Suprapubic skin (tissue), 4 donors: ENCODE data around the gene SDC4. TPM values are rescaled to one million over a fixed set of nuclear protein-coding genes. Genes with fewer than 3 reads are reported as not detected.

ENCODE experiments used
- DNase-seq, 2 donors: peaks; one replicate each; pipeline ENCODE4 v3.0.0-alpha.2; 2019; ENCODE audit warnings: low spot score in 2 of 2
- H3K27ac ChIP-seq: fragments of 200-600 bp; sonication (generic); one replicate; pipeline ENCODE4 v1.5.1; 2019
- H3K27me3 ChIP-seq: fragments of 200-600 bp; sonication (generic); one replicate; pipeline ENCODE4 v1.5.1; 2019
- H3K36me3 ChIP-seq: fragments of 200-600 bp; sonication (generic); one replicate; pipeline ENCODE4 v1.5.1; 2019
- H3K4me1 ChIP-seq: fragments of 200-600 bp; sonication (generic); one replicate; pipeline ENCODE4 v1.5.1; 2019
- H3K4me3 ChIP-seq: fragments of 200-600 bp; sonication (generic); one replicate; pipeline ENCODE4 v1.5.1; 2019; ENCODE audit warnings: mild to moderate bottlenecking
- H3K9me3 ChIP-seq: fragments of 200-600 bp; sonication (generic); one replicate; pipeline ENCODE4 v1.5.1; 2019
- EP300 ChIP-seq: sonication (generic); formaldehyde crosslinking; IDR thresholded peaks from one replicate; pipeline ENCODE4 v1.6.1; 2017; ENCODE audit warnings: antibody characterized with exemption
- POLR2A ChIP-seq, 2 donors: fragments of 450-650 bp; IDR thresholded peaks; one replicate each; pipeline ENCODE4 v1.6.1; 2017; ENCODE audit warnings: antibody characterized with exemption in 2 of 2, mild to moderate bottlenecking in 2 of 2, moderate library complexity in 2 of 2
- POLR2AphosphoS5 ChIP-seq, 3 donors: sonication (generic); formaldehyde crosslinking; IDR thresholded peaks; one replicate each; pipeline ENCODE4 v1.6.1; 2017; ENCODE audit warnings: antibody characterized with exemption in 3 of 3
- WGBS: methylation state at CpG from one replicate; pipeline ENCODE4 v1.1.5; 2018; 5-methylcytosine and 5-hydroxymethylcytosine counted together
- total RNA-seq, 4 donors: library from RNA; depleted of rRNA; stranded (reverse); fragments of >200 nt; gene quantifications; one replicate each; pipeline ENCODE4 v1.1.0, GENCODE V29; 2016
- TF ChIP-seq, protein P1 (sequence below), 2 donors: fragments of 200-600 bp in 1 of 2; fragments of 450-650 bp in 1 of 2; sonication (generic) in 1 of 2; IDR thresholded peaks; one replicate each; pipeline ENCODE4 v1.5.1; 2016 to 2019; ENCODE audit warnings: antibody characterized with exemption in 2 of 2, mild to moderate bottlenecking in 1 of 2, moderate library complexity in 1 of 2

SDC4 gene
- total RNA-seq, 4 donors from 2014 or later: 156 to 255 (median 216) TPM

GRCh38 chr20:45320948-45321595, 27.2 kb downstream of the SDC4 start:
- Histone ChIP-seq H3K4me3 (no peak overlapping the region), H3K9me3 (no peaks in the 10 kb centered on the region), H3K36me3 (peaks cover 16% of the 10 kb centered on the region), H3K27ac (no peak overlapping the region), H3K27me3 (peaks cover 18% of the 10 kb centered on the region), H3K4me1 (peaks cover 5% of the 10 kb centered on the region)
- DNase-seq: no peak
- no peak for TF ChIP-seq EP300
- TF ChIP-seq, protein P1, sequence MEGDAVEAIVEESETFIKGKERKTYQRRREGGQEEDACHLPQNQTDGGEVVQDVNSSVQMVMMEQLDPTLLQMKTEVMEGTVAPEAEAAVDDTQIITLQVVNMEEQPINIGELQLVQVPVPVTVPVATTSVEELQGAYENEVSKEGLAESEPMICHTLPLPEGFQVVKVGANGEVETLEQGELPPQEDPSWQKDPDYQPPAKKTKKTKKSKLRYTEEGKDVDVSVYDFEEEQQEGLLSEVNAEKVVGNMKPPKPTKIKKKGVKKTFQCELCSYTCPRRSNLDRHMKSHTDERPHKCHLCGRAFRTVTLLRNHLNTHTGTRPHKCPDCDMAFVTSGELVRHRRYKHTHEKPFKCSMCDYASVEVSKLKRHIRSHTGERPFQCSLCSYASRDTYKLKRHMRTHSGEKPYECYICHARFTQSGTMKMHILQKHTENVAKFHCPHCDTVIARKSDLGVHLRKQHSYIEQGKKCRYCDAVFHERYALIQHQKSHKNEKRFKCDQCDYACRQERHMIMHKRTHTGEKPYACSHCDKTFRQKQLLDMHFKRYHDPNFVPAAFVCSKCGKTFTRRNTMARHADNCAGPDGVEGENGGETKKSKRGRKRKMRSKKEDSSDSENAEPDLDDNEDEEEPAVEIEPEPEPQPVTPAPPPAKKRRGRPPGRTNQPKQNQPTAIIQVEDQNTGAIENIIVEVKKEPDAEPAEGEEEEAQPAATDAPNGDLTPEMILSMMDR (IDR thresholded peaks at IDR 0.05): no peak
- no peak for TF ChIP-seq POLR2AphosphoS5 (IDR thresholded peaks at IDR 0.05)
- no peak for TF ChIP-seq POLR2A (IDR thresholded peaks at IDR 0.05)
- WGBS: 76% methylated on average over 5 of the region's 5 CpGs

GRCh38 chr20:45318948-45319347, 29.3 kb downstream of the SDC4 start:
- Histone ChIP-seq H3K27ac (no peak overlapping the region), H3K36me3 (no peaks in the 10 kb centered on the region), H3K9me3 (no peaks in the 10 kb centered on the region), H3K4me1 (peaks cover 5% of the 10 kb centered on the region), H3K4me3 (no peak overlapping the region), H3K27me3 (peaks cover 25% of the 10 kb centered on the region)
- TF ChIP-seq EP300 (no peak), POLR2AphosphoS5 (IDR thresholded peaks at IDR 0.05) (no peak), POLR2A (IDR thresholded peaks at IDR 0.05) (no peak)
- TF ChIP-seq, protein P1 (IDR thresholded peaks at IDR 0.05): no peak
- no peak for DNase-seq
- 74% methylated on average over 2 of the region's 2 CpGs for WGBS

GRCh38 chr20:45318386-45318939, 29.8 kb downstream of the SDC4 start:
- no peaks in the 10 kb centered on the region for H3K36me3 ChIP-seq
- no peak overlapping the region for H3K4me3 ChIP-seq
- no peaks in the 10 kb centered on the region for H3K9me3 ChIP-seq
- no peak overlapping the region for H3K27ac ChIP-seq
- no peak for DNase-seq
- TF ChIP-seq POLR2A (IDR thresholded peaks at IDR 0.05) (no peak), POLR2AphosphoS5 (IDR thresholded peaks at IDR 0.05) (no peak), EP300 (no peak)
- TF ChIP-seq, protein P1 (IDR thresholded peaks at IDR 0.05): no peak
- 65% methylated on average over 7 of the region's 7 CpGs for WGBS
- H3K4me1 ChIP-seq: peaks cover 5% of the 10 kb centered on the region
- H3K27me3 ChIP-seq: peaks cover 30% of the 10 kb centered on the region

DNA sequence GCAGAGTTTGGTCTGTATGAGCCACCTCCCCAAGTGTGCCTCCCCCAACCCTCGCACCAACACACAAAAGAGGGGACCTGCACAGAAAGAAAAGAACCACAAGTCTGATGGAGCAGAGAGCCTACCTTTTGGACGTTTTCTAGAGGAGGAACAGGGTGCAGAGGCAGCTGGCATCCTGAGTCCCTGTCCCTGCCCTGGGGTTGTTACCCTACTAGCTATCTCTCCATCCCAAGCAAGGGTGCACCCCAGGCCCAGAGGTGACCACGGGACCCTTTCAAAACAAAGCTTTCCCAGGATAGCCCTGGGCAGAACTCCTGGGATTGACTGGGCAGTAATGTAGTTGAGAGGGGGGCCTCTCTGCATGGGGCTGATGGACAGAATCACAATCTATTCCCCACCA, 30.4 kb downstream of the SDC4 start:
- Histone ChIP-seq H3K36me3 (no peaks in the 10 kb centered on the region), H3K27ac (no peak overlapping the region), H3K9me3 (no peaks in the 10 kb centered on the region), H3K4me1 (peaks cover 5% of the 10 kb centered on the region), H3K4me3 (no peak overlapping the region), H3K27me3 (peaks cover 32% of the 10 kb centered on the region)
- WGBS: 84% methylated on average over 3 of the region's 3 CpGs
- no peak for DNase-seq
- TF ChIP-seq EP300: no peak
- TF ChIP-seq, protein P1 (IDR thresholded peaks at IDR 0.05): no peak
- TF ChIP-seq POLR2AphosphoS5 (IDR thresholded peaks at IDR 0.05): no peak
- TF ChIP-seq POLR2A (IDR thresholded peaks at IDR 0.05): no peak

DNA sequence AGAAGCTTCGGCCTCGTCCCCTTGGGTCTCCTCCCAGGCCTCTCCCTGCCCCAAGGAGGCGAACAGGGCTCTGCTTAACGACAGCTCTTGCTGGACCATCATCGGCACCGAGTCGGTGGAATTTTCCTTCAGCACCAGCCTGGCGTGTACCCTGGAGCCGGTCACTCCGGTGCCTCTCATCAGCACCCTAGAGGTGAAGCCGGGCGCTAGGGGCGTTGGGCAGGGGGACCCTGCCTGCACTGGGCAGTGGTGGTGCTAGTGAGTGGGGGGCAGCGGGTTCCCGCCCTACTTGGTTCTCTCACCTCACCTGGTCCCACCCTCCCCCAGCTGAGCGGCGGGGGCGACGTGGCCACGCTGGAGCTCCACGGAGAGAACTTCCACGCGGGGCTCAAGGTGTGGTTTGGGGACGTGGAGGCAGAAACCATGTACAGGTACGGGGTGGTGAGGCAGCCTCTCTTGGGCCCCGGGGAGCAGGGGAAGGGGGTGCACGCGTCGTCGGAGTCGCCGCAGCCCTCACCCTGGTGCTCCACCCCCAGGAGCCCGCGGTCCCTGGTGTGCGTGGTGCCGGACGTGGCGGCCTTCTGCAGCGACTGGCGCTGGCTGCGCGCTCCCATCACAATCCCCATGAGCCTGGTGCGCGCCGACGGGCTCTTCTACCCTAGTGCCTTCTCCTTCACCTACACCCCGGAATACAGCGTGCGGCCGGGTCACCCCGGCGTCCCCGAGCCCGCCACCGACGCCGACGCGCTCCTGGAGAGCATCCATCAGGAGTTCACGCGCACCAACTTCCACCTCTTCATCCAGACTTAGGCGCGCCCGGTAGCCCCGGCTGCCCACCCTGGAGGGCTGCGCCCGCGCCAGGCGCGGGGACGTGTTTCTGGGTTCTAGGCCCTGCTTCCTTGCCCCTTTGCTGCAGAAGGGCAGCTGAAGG, 31.8 kb downstream of the SDC4 start:
- Histone ChIP-seq H3K27ac (no peak overlapping the region), H3K4me1 (peaks cover 9% of the 10 kb centered on the region), H3K4me3 (no peak overlapping the region), H3K9me3 (no peaks in the 10 kb centered on the region), H3K36me3 (no peaks in the 10 kb centered on the region), H3K27me3 (peaks cover 40% of the 10 kb centered on the region)
- 45% methylated on average over 57 of the region's 71 CpGs for WGBS
- DNase-seq: no peak
- TF ChIP-seq, protein P1 (IDR thresholded peaks at IDR 0.05): no peak
- TF ChIP-seq EP300 (no peak), POLR2AphosphoS5 (IDR thresholded peaks at IDR 0.05) (no peak)
